ENCODE results near the gene DBP. TPM values are rescaled to one million over a fixed set of nuclear protein-coding genes. Genes with fewer than 3 reads are reported as not detected.

Gene DBP
- polyA plus RNA-seq, 2 of the 4 experiments (the other 2 are of a cell fraction), result 2.5 to 3.8 TPM

DNA sequence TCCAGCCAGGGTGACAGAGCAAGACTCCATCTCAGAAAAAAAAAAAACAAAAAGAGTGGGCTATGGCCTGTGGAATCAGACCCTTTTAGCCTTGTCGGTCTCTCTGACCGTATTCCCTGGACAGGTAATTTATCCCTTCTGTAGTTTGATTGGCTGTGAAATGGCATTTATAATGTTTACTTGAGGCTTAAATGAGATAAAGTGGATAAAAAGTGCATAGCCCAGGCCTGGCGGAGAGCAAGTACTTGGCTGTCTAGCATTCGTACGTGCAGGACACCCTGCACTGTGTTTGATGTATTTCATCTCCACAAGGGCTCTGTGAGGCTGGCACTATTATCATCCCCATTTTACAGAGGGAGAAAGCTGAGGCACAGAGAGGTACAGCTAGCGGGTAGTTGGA lies 28.6 kb upstream of the DBP start (continued):
- TF ChIP-seq NR3C1 (IDR thresholded peaks at IDR 0.05) (no peak), RFX5 (IDR thresholded peaks at IDR 0.05) (no peak)

- H3K9me3 ChIP-seq, result no peaks in the 10 kb centered on the region
- FAIRE-seq (no peak), ATAC-seq (no peak), DNase-seq (ENCODE audit: low read depth in 1 of 2, low spot score in 1 of 2) (no peak)
- H3K4me3 ChIP-seq, result no peak overlapping the region
- TF ChIP-seq HOXB5 (CRISPR knock-in tag; IDR thresholded peaks at IDR 0.05) (no peak), JUNB (IDR thresholded peaks at IDR 0.05) (no peak), RAD21 (conservative IDR thresholded peaks at IDR 0.05 in 1 of 2, IDR thresholded peaks at IDR 0.05 in 1 of 2) (no peak), MAX (IDR thresholded peaks at IDR 0.05) (no peak), EHF (CRISPR knock-in tag; IDR thresholded peaks at IDR 0.05) (no peak), RCOR1 (IDR thresholded peaks at IDR 0.05; ENCODE audit: low read depth, low read length) (no peak)
- POLR2A ChIA-PET, result no interaction called here
- CTCF ChIA-PET, result interaction anchor here (0.8 to 7.8 kb wide), 5 partner anchors 11 to 178 kb away, joined by 3 to 68 read pairs (median 5); partner anchors contain the start of gene CA11
- H3K27ac ChIP-seq, result no peak overlapping the region
- WGBS (ENCODE audit: missing lambda C conversion rate), result 83% methylated on average over 14 of the region's 14 CpGs
- no peak overlapping the region for H3K4me2 ChIP-seq
- no peaks in the 10 kb centered on the region for H3K4me1 ChIP-seq
Measured at GRCh38 chr19:48664476-48664875, 27.3 kb upstream of the DBP start.

DNA sequence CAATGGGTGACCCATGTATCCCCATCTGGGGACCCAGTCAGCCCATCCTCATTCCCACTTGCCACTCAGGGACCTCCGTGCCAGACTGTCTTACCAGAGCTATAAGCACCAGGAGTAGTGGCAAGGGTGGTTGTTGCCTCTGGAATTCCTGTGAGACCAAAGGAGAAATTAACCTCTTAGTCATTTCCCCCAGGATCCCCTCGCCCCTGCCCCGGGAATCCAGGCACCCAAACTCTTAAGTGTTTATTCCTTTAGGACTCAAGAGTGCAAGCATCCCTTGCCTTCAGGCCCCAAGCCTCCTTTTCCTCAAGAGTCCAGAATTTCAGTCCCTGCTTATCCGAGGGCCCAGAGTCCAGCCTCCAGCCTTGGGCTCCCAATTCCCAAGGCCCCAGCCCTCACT lies 26.5 kb upstream of the DBP start:
- H3K4me2 ChIP-seq, result no peak overlapping the region
- H3K4me1 ChIP-seq, result no peaks in the 10 kb centered on the region
- TF ChIP-seq EHF (CRISPR knock-in tag; IDR thresholded peaks at IDR 0.05) (no peak), KDM5A (IDR thresholded peaks at IDR 0.05) (no peak), FOSL2 (IDR thresholded peaks at IDR 0.05) (no peak), FOSL2 (CRISPR knock-in tag; IDR thresholded peaks at IDR 0.05) (no peak), TP53 (CRISPR knock-in tag; IDR thresholded peaks at IDR 0.05) (no peak), POLR2A (IDR thresholded peaks at IDR 0.05; ENCODE audit: low read length) (no peak), GATA3 (IDR thresholded peaks at IDR 0.05; ENCODE audit: borderline replicate concordance) (no peak), ATOH8 (CRISPR knock-in tag; IDR thresholded peaks at IDR 0.05; ENCODE audit: low read depth) (no peak), BHLHE40 (IDR thresholded peaks at IDR 0.05; ENCODE audit: low read depth, low read length) (no peak), FOXS1 (CRISPR knock-in tag; IDR thresholded peaks at IDR 0.05) (no peak), HEYL (CRISPR knock-in tag; IDR thresholded peaks at IDR 0.05) (no peak), HOXB5 (CRISPR knock-in tag; IDR thresholded peaks at IDR 0.05) (no peak), EP300 (IDR thresholded peaks at IDR 0.05) (no peak), BCL3 (IDR thresholded peaks at IDR 0.05) (no peak), EHMT2 (IDR thresholded peaks at IDR 0.05; ENCODE audit: low read depth) (no peak), KDM1A (IDR thresholded peaks at IDR 0.05; ENCODE audit: low read depth) (no peak), JUN (IDR thresholded peaks at IDR 0.05) (no peak), FOSB (CRISPR knock-in tag; IDR thresholded peaks at IDR 0.05) (no peak)
- TF ChIP-seq, protein P1, sequence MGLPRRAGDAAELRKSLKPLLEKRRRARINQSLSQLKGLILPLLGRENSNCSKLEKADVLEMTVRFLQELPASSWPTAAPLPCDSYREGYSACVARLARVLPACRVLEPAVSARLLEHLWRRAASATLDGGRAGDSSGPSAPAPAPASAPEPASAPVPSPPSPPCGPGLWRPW (IDR thresholded peaks at IDR 0.05), result no peak
- TF ChIP-seq, protein P2, sequence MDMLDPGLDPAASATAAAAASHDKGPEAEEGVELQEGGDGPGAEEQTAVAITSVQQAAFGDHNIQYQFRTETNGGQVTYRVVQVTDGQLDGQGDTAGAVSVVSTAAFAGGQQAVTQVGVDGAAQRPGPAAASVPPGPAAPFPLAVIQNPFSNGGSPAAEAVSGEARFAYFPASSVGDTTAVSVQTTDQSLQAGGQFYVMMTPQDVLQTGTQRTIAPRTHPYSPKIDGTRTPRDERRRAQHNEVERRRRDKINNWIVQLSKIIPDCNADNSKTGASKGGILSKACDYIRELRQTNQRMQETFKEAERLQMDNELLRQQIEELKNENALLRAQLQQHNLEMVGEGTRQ (IDR thresholded peaks at IDR 0.05), result no peak
- 79% methylated on average over 4 of the region's 4 CpGs for WGBS (ENCODE audit: missing lambda C conversion rate)
- H3K27ac ChIP-seq, result no peak overlapping the region
- CTCF ChIA-PET, result interaction anchor here (0.6 to 7.8 kb wide), 3 partner anchors 12 to 18 kb away, joined by 3 to 68 read pairs (median 8); partner anchors contain the start of gene CA11
- H3K9me3 ChIP-seq, result no peaks in the 10 kb centered on the region
- DNase-seq (ENCODE audit: low read depth in 1 of 2, low spot score in 1 of 2) (no peak), ATAC-seq (no peak), FAIRE-seq (no peak)
- H3K4me3 ChIP-seq, result no peak overlapping the region
- POLR2A ChIA-PET, result no interaction called here

Data from A549 (cell line).